Measurements from ENCODE around the gene DRICH1.
"Not testable (repeated sequence)": the region's sequence is repeated elsewhere in the genome, so short reads cannot be mapped to it uniquely, and the experiment has no call there.

The DRICH1 gene

GRCh38 chr22:23598805-23599518 is 33.2 kb downstream of the DRICH1 start:
- no peak for DNase-seq (ENCODE audit: low read depth)

- not testable (repeated sequence) for DNase-seq (ENCODE audit: low read depth)
Measured at GRCh38 chr22:23597576-23598268, 34.4 kb downstream of the DRICH1 start.

GRCh38 chr22:23595904-23596303 is 36.2 kb downstream of the DRICH1 start:
- not testable (repeated sequence) for DNase-seq (ENCODE audit: low read depth)

GRCh38 chr22:23591846-23592245 is 40.3 kb downstream of the DRICH1 start:
- no peak for DNase-seq (ENCODE audit: low read depth)

GRCh38 chr22:23591201-23591791 is 40.8 kb downstream of the DRICH1 start:
- peak; percentile 10 for DNase-seq (ENCODE audit: low read depth)

GRCh38 chr22:23583836-23584235 is 48.3 kb downstream of the DRICH1 start:
- no peak for DNase-seq (ENCODE audit: low read depth)

GRCh38 chr22:23583153-23583552 is 49.0 kb downstream of the DRICH1 start:
- no peak for DNase-seq (ENCODE audit: low read depth)

- DNase-seq (ENCODE audit: low read depth), result no peak
Measured at GRCh38 chr22:23581260-23581650, 50.9 kb downstream of the DRICH1 start.

GRCh38 chr22:23580576-23581259 is 51.4 kb downstream of the DRICH1 start:
- DNase-seq (ENCODE audit: low read depth), result no peak

- no peak for DNase-seq (ENCODE audit: low read depth)
Measured at GRCh38 chr22:23579870-23580575, 52.1 kb downstream of the DRICH1 start, which contains the start of gene IGLL1. Gene IGLL1, minus strand, starts transcription at chr22:23580290. Its CDS starts 100 bp downstream, at chr22:23580190.

GRCh38 chr22:23579280-23579679 is 52.8 kb downstream of the DRICH1 start:
- no peak for DNase-seq (ENCODE audit: low read depth)

- DNase-seq (ENCODE audit: low read depth), result no peak
Measured at GRCh38 chr22:23578306-23578705, 53.8 kb downstream of the DRICH1 start.

GRCh38 chr22:23576681-23577080 is 55.4 kb downstream of the DRICH1 start:
- DNase-seq (ENCODE audit: low read depth), result no peak

- DNase-seq (ENCODE audit: low read depth), result no peak
Measured at GRCh38 chr22:23575601-23576000, 56.5 kb downstream of the DRICH1 start.

- DNase-seq (ENCODE audit: low read depth), result no peak
Measured at GRCh38 chr22:23574877-23575276, 57.2 kb downstream of the DRICH1 start.

- DNase-seq (ENCODE audit: low read depth), result no peak
Measured at GRCh38 chr22:23574371-23574811, 57.7 kb downstream of the DRICH1 start.

- DNase-seq (ENCODE audit: low read depth), result not testable (repeated sequence)
Measured at GRCh38 chr22:23573701-23574235, 58.4 kb downstream of the DRICH1 start.

- DNase-seq (ENCODE audit: low read depth), result not testable (repeated sequence)
Measured at GRCh38 chr22:23573106-23573505, 59.0 kb downstream of the DRICH1 start.

- DNase-seq (ENCODE audit: low read depth), result no peak
Measured at GRCh38 chr22:23571486-23571885, 60.6 kb downstream of the DRICH1 start.

- no peak for DNase-seq (ENCODE audit: low read depth)
Measured at GRCh38 chr22:23570681-23571080, 61.4 kb downstream of the DRICH1 start.

- DNase-seq (ENCODE audit: low read depth), result no peak
Measured at GRCh38 chr22:23569716-23570115, 62.4 kb downstream of the DRICH1 start.

Data from GM04504 (cell line).